HEK293 (cell line): ENCODE data around the gene ARHGEF28.

ENCODE experiments used
- ZEB2 ChIP-seq: fragments of 450-650 bp; formaldehyde crosslinking; IDR thresholded peaks from 2 replicates; pipeline ENCODE4 v1.5.1; 2016; ENCODE audit warnings: missing biosample characterization, missing genetic modification characterization
- ZNF175 ChIP-seq: fragments of 450-650 bp; formaldehyde crosslinking; IDR thresholded peaks from 2 replicates; pipeline ENCODE4 v1.5.1; 2016; ENCODE audit warnings: missing biosample characterization, missing genetic modification characterization
- ZNF221 ChIP-seq: fragments of 450-650 bp; formaldehyde crosslinking; IDR thresholded peaks from 2 replicates; pipeline ENCODE4 v1.5.1; 2017; ENCODE audit warnings: missing biosample characterization, missing genetic modification characterization, borderline replicate concordance
- ZNF510 ChIP-seq: fragments of 450-650 bp; formaldehyde crosslinking; IDR thresholded peaks from 2 replicates; pipeline ENCODE4 v1.5.1; 2018; ENCODE audit warnings: mild to moderate bottlenecking, missing genetic modification characterization, missing biosample characterization; ENCODE audit not compliant: insufficient replicate concordance
- ZNF792 ChIP-seq: fragments of 450-650 bp; formaldehyde crosslinking; IDR thresholded peaks from 2 replicates; pipeline ENCODE4 v1.5.1; 2016; ENCODE audit warnings: missing biosample characterization, missing genetic modification characterization
- TF ChIP-seq, protein P1 (sequence below): fragments of 450-650 bp; formaldehyde crosslinking; IDR thresholded peaks from 2 replicates; pipeline ENCODE4 v1.5.1; 2016; ENCODE audit warnings: missing biosample characterization, missing genetic modification characterization, low read depth
- TF ChIP-seq, protein P2 (sequence below): fragments of 450-650 bp; formaldehyde crosslinking; IDR thresholded peaks from 2 replicates; pipeline ENCODE4 v1.5.1; 2016; ENCODE audit warnings: missing biosample characterization, missing genetic modification characterization
- TF ChIP-seq, protein P3 (sequence below): fragments of 450-650 bp; formaldehyde crosslinking; IDR thresholded peaks from 2 replicates; pipeline ENCODE4 v1.5.1; 2016; ENCODE audit warnings: missing biosample characterization, missing genetic modification characterization

DNA sequence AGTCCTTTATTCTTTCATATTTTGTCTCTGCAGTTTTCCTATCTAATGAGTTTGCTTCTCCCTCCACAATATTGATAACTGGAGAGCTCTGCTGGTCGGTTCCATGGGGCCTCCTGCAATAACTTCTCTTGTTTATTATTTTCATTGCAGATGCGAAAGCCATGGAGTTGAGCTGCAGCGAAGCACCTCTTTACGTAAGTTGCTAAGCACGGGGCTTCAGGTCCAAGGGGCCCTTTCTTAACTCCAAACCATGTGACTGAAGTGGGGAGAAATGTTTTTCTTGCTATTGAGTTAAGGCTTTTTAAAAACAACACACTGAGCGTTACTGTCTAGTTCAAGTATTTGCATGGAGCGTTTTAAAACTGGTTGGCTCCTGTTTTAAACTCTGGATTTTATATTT, 58.7 kb downstream of the ARHGEF28 start:
- TF ChIP-seq, protein P1, sequence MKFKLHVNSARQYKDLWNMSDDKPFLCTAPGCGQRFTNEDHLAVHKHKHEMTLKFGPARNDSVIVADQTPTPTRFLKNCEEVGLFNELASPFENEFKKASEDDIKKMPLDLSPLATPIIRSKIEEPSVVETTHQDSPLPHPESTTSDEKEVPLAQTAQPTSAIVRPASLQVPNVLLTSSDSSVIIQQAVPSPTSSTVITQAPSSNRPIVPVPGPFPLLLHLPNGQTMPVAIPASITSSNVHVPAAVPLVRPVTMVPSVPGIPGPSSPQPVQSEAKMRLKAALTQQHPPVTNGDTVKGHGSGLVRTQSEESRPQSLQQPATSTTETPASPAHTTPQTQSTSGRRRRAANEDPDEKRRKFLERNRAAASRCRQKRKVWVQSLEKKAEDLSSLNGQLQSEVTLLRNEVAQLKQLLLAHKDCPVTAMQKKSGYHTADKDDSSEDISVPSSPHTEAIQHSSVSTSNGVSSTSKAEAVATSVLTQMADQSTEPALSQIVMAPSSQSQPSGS, result no peak
- TF ChIP-seq, protein P2, sequence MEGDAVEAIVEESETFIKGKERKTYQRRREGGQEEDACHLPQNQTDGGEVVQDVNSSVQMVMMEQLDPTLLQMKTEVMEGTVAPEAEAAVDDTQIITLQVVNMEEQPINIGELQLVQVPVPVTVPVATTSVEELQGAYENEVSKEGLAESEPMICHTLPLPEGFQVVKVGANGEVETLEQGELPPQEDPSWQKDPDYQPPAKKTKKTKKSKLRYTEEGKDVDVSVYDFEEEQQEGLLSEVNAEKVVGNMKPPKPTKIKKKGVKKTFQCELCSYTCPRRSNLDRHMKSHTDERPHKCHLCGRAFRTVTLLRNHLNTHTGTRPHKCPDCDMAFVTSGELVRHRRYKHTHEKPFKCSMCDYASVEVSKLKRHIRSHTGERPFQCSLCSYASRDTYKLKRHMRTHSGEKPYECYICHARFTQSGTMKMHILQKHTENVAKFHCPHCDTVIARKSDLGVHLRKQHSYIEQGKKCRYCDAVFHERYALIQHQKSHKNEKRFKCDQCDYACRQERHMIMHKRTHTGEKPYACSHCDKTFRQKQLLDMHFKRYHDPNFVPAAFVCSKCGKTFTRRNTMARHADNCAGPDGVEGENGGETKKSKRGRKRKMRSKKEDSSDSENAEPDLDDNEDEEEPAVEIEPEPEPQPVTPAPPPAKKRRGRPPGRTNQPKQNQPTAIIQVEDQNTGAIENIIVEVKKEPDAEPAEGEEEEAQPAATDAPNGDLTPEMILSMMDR, result no peak
- TF ChIP-seq ZNF175 (tag by site-specific recombination) (no peak), ZNF792 (no peak), ZNF510 (no peak), ZNF221 (tag by site-specific recombination) (no peak), ZEB2 (no peak)
- TF ChIP-seq, protein P3, sequence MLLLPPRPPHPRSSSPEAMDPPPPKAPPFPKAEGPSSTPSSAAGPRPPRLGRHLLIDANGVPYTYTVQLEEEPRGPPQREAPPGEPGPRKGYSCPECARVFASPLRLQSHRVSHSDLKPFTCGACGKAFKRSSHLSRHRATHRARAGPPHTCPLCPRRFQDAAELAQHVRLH, result no peak
